Muscle of leg (tissue), 11 donors: Measurements from ENCODE around the gene HES7. TPM values are rescaled to one million over a fixed set of nuclear protein-coding genes. Genes with fewer than 3 reads are reported as not detected.
"Not testable (repeated sequence)": the region's sequence is repeated elsewhere in the genome, so short reads cannot be mapped to it uniquely, and the experiment has no call there.

ENCODE experiments used
- DNase-seq: peaks from one replicate; pipeline ENCODE4 v3.0.0; 2013
- H3K27ac ChIP-seq: one replicate; pipeline ENCODE4 v1.5.1; 2013; ENCODE audit warnings: mild to moderate bottlenecking, low read length, control low read depth
- H3K27me3 ChIP-seq: one replicate; pipeline ENCODE4 v1.6.1; 2013; ENCODE audit warnings: low read length; ENCODE audit not compliant: control insufficient read depth, insufficient read depth
- H3K36me3 ChIP-seq: one replicate; pipeline ENCODE4 v1.6.1; 2013; ENCODE audit warnings: low read length; ENCODE audit not compliant: control insufficient read depth, insufficient read depth
- H3K4me1 ChIP-seq: one replicate; pipeline ENCODE4 v1.6.1; 2013; ENCODE audit warnings: low read length; ENCODE audit not compliant: control insufficient read depth, insufficient read depth
- H3K4me3 ChIP-seq: one replicate; pipeline ENCODE4 v1.5.1; 2013; ENCODE audit warnings: low read length, control low read depth
- H3K9me3 ChIP-seq: replicated peaks from 2 replicates; pipeline ENCODE4 v1.6.1; 2013; ENCODE audit warnings: low read depth, low read length; ENCODE audit not compliant: control insufficient read depth
- WGBS: methylation state at CpG from one replicate; pipeline ENCODE4 v1.1.5; 2013; ENCODE audit warnings: missing lambda C conversion rate; ENCODE audit not compliant: insufficient coverage; 5-methylcytosine and 5-hydroxymethylcytosine counted together
- polyA plus RNA-seq, 8 donors: library from polyadenylated mRNA; unstranded; fragments of 120-200 nt; gene quantifications; one replicate each; pipeline versions ENCODE4 v1.2.1 to v1.2.3, GENCODE V29; 2013; ENCODE audit warnings: inconsistent platforms in 1 of 8, low replicate concordance in 1 of 8; ENCODE audit not compliant: insufficient read length in 8 of 8, insufficient read depth in 1 of 8
- total RNA-seq: library from RNA; stranded (reverse); fragments of 120-200 nt; gene quantifications from one replicate; pipeline ENCODE4 v1.2.4, GENCODE V29; 2013

The HES7 gene
- total and polyA plus RNA-seq, 9 donors: 0.08 to 0.28 (median 0.15) TPM; not detected in 2

DNA sequence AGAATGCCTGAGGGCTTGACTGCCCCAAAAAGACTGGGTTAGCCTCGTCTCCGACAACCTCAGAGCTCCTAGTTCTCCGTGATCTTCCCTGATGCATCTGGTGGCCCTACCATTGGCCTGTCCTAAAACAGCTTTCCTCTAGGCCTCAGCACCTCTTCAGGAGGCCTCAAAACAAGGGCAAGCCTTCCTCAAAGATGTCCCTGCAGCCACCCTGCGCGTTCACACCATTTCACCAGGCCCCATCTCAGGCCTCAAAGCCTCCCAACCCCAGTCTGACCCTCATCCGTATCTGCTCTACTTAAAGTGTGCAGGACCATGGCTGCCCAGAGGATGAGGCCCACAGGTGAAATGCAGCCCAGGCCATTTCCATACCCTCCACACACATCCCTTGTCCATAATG, 13.0 kb downstream of the HES7 start:
- H3K9me3 ChIP-seq: no peaks in the 10 kb centered on the region
- H3K27me3 ChIP-seq: peaks cover 70% of the 10 kb centered on the region
- no peaks in the 10 kb centered on the region for H3K36me3 ChIP-seq
- peaks cover 8% of the 10 kb centered on the region for H3K4me1 ChIP-seq
- WGBS: 81% methylated on average over 6 of the region's 6 CpGs
- no peak overlapping the region for H3K27ac ChIP-seq
- no peak for DNase-seq
- H3K4me3 ChIP-seq: no peak overlapping the region

DNA sequence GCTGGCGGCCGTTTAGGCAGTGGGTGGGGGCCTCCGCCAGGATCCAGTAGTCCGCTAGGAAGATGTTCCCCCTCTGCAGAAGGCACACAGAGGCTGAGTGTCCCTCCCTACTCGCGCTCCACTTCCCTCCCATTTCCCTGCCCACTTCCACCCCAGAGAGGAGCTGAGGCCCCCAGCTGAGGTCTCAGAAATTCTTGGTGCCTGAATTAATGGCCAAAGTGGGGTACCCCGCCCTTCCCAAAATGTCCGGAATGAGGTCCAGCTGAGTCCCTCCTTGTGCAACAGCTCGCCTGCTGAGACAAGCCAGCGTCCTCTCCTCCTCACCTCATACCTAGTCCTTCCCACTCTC, 13.5 kb downstream of the HES7 start:
- Histone ChIP-seq H3K27ac (no peak overlapping the region), H3K4me3 (no peak overlapping the region), H3K4me1 (peaks cover 8% of the 10 kb centered on the region), H3K9me3 (no peaks in the 10 kb centered on the region), H3K36me3 (no peaks in the 10 kb centered on the region), H3K27me3 (peaks cover 66% of the 10 kb centered on the region)
- WGBS: 38% methylated on average over 7 of the region's 10 CpGs
- no peak for DNase-seq

GRCh38 chr17:8109661-8110455, 14.0 kb downstream of the HES7 start:
- 3% methylated on average over 55 of the region's 63 CpGs for WGBS
- peak overlapping the region; percentile 17 for H3K4me3 ChIP-seq
- peak; percentile 24 for DNase-seq
- H3K9me3 ChIP-seq: no peaks in the 10 kb centered on the region
- H3K4me1 ChIP-seq: peaks cover 8% of the 10 kb centered on the region
- peaks cover 63% of the 10 kb centered on the region for H3K27me3 ChIP-seq
- no peak overlapping the region for H3K27ac ChIP-seq
- H3K36me3 ChIP-seq: no peaks in the 10 kb centered on the region

DNA sequence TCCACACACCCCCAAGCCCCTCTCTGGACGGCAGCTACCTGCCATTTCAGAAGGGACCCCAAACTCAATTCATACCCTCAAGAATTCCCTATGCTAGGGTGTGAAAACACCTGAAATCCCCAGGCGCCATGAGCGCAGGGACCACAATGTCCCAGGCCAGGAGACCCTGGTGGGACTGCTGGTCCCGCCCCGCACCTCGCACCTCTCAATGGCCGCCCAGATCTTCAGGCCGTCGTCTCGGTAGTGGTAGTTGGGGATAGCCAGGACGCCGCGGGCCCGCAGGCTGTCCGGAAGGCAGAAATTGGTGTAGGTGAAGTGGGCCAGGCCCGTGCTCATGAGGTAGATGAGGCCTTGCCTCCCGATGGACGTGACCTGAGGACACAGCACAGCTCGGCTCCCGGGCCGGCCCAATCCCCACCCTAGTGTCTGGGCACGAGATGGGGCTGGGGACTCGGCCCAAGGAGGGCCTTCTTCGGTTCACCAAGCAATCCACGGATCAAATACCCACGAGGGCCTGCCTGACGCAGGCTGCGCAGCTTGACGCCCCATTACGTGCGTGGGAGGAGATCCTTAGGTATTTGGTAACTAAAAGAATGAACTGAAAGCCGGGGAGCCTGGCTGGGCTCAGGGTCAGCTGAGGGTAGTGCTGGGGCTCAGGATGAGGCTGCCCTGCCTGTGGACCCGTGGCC, 14.8 kb downstream of the HES7 start:
- WGBS: 75% methylated on average over 31 of the region's 33 CpGs
- no peaks in the 10 kb centered on the region for H3K36me3 ChIP-seq
- no peak for DNase-seq
- H3K27ac ChIP-seq: no peak overlapping the region
- peaks cover 56% of the 10 kb centered on the region for H3K27me3 ChIP-seq
- H3K4me1 ChIP-seq: peaks cover 8% of the 10 kb centered on the region
- H3K9me3 ChIP-seq: no peaks in the 10 kb centered on the region
- no peak overlapping the region for H3K4me3 ChIP-seq

DNA sequence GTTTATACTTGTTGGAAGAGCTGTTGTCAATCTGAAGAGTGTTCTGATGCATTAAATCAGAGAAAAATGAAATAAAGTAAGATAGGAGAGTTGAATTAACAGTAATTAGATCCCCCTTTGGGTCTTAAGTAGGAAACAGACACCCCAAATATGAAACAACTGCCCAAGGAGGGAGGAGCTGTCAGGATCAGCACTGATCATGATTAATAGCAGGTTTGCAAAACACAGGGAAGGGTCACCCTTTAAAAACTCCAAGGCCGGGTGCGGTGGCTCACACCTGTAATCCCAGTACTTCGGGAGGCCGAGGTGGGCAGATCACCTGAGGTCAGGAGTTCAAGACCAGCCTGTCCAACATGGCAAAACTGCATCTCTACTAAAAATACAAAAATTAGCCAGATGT, 16.9 kb downstream of the HES7 start:
- H3K4me3 ChIP-seq: not testable (repeated sequence)
- H3K27me3 ChIP-seq: peaks cover 40% of the 10 kb centered on the region

DNA sequence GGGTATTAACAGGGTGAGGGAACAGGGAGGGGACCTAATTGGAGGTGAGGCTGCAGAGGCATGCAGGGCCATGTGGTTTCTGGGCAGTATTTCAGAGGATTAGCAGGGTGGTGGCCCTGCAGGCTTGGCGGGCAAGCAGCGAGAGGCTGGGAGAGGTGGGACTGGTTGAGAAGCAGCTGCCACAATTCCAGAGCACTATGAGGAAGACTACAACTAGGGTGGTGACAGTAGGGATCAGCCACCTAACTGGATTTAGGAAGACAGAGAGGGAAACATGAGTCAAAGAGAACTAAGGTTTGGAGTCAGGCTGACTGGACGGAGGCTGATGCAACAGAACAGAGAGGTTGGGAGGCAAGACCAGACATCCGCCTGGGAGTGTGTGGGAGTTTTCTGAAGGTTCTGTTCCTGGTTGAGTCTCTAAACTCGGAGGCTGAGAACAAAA, 17.9 kb downstream of the HES7 start:
- peaks cover 32% of the 10 kb centered on the region for H3K27me3 ChIP-seq
- no peak overlapping the region for H3K4me3 ChIP-seq
- WGBS: 54% methylated on average over 5 of the region's 5 CpGs
- no peaks in the 10 kb centered on the region for H3K36me3 ChIP-seq
- H3K4me1 ChIP-seq: peaks cover 8% of the 10 kb centered on the region
- no peak overlapping the region for H3K27ac ChIP-seq
- no peak for DNase-seq
- H3K9me3 ChIP-seq: no peaks in the 10 kb centered on the region

More for the DNA sequence above, 16.9 kb downstream of the HES7 start:
- not testable (repeated sequence) for H3K36me3 ChIP-seq, H3K4me1 ChIP-seq, H3K9me3 ChIP-seq, H3K27ac ChIP-seq, DNase-seq
- WGBS: 96% methylated on average over 4 of the region's 4 CpGs

- 68% methylated on average over 8 of the region's 8 CpGs for WGBS
- H3K36me3 ChIP-seq: no peaks in the 10 kb centered on the region
- peaks cover 21% of the 10 kb centered on the region for H3K27me3 ChIP-seq
- no peaks in the 10 kb centered on the region for H3K9me3 ChIP-seq
- DNase-seq: no peak
- H3K27ac ChIP-seq: no peak overlapping the region
- no peak overlapping the region for H3K4me3 ChIP-seq
- peaks cover 2% of the 10 kb centered on the region for H3K4me1 ChIP-seq
Observed at GRCh38 chr17:8104911-8105310, 19.0 kb downstream of the HES7 start.

- no peak for DNase-seq
- no peak overlapping the region for H3K4me3 ChIP-seq
- no peaks in the 10 kb centered on the region for H3K4me1 ChIP-seq
- no peak overlapping the region for H3K27ac ChIP-seq
- H3K9me3 ChIP-seq: no peaks in the 10 kb centered on the region
- peaks cover 8% of the 10 kb centered on the region for H3K27me3 ChIP-seq
- WGBS: 90% methylated on average over 2 of the region's 4 CpGs
- no peaks in the 10 kb centered on the region for H3K36me3 ChIP-seq
Observed at GRCh38 chr17:8103549-8103948, 20.4 kb downstream of the HES7 start.

DNA sequence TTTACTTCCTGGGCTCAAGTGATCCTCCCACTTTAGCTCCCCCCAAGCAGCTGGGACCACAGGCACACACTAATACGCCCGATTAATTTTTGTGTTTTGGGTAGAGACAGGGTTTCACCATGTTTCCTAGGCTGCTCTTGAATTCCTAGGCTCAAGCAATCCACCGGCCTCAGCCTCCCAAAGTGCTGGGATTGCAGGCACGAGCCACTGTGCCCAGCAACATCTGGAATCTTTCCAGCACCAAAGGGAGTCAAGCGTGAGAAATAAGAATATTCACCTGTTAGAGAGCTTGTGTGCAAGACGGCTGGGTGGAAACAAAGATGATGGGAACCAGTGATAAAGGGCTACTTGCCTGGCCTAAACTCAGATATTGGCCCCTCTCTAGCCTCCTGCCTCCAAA, 22.2 kb downstream of the HES7 start:
- Histone ChIP-seq H3K4me3 (no peak overlapping the region), H3K27me3 (no peaks in the 10 kb centered on the region), H3K27ac (no peak overlapping the region), H3K36me3 (no peaks in the 10 kb centered on the region), H3K4me1 (no peaks in the 10 kb centered on the region), H3K9me3 (no peaks in the 10 kb centered on the region)
- 41% methylated on average over 6 of the region's 6 CpGs for WGBS
- no peak for DNase-seq

GRCh38 chr17:8100763-8101162, 23.1 kb downstream of the HES7 start:
- WGBS: no CpG with 5 or more reads among the region's 2 CpGs
- no peak for DNase-seq
- no peaks in the 10 kb centered on the region for H3K4me1 ChIP-seq

More at GRCh38 chr17:8100763-8101162, 23.1 kb downstream of the HES7 start:
- H3K4me3 ChIP-seq: no peak overlapping the region
- no peak overlapping the region for H3K27ac ChIP-seq
- H3K36me3 ChIP-seq: no peaks in the 10 kb centered on the region
- H3K9me3 ChIP-seq: no peaks in the 10 kb centered on the region
- H3K27me3 ChIP-seq: peaks cover 5% of the 10 kb centered on the region
